Astrocyte (in vitro differentiated cells and primary cell): ENCODE measurements around the gene C19orf73. TPM values are rescaled to one million over a fixed set of nuclear protein-coding genes. Genes with fewer than 3 reads are reported as not detected.

ENCODE experiments used
- DNase-seq: peaks from one replicate; pipeline ENCODE4 v3.0.0-alpha.2; 2010; ENCODE audit warnings: low read depth
- FAIRE-seq: peaks from 2 replicates; lab custom pipeline; 2011; peaks lifted over from hg19 to GRCh38; lab: Jason Lieb, UNC
- H2AFZ ChIP-seq: 2 replicates; pipeline ENCODE4 v1.6.0; 2012; ENCODE audit warnings: low read depth, low read length, inconsistent platforms
- H3K27ac ChIP-seq: 2 replicates; pipeline ENCODE4 v1.5.1; 2011; ENCODE audit warnings: low read depth, low read length, inconsistent platforms
- H3K27me3 ChIP-seq: 2 replicates; pipeline ENCODE4 v1.6.0; 2011; ENCODE audit warnings: low read length, inconsistent platforms; ENCODE audit not compliant: insufficient read depth
- H3K36me3 ChIP-seq: 2 replicates; pipeline ENCODE4 v1.5.1; 2011; ENCODE audit warnings: low read length, inconsistent platforms; ENCODE audit not compliant: insufficient read depth
- H3K4me1 ChIP-seq: 2 replicates; pipeline ENCODE4 v1.5.1; 2011; ENCODE audit warnings: low read length, inconsistent platforms; ENCODE audit not compliant: insufficient read depth
- H3K4me2 ChIP-seq: 2 replicates; pipeline ENCODE4 v1.6.0; 2012; ENCODE audit warnings: low read length, inconsistent platforms
- H3K4me3 ChIP-seq: 2 replicates; pipeline ENCODE4 v1.5.1; 2011; ENCODE audit warnings: low read depth, mild to moderate bottlenecking, low read length, inconsistent platforms; ENCODE audit not compliant: insufficient read depth
- H3K79me2 ChIP-seq: 2 replicates; pipeline ENCODE4 v1.6.0; 2012; ENCODE audit warnings: mild to moderate bottlenecking, low read length, inconsistent platforms; ENCODE audit not compliant: insufficient read depth
- H3K9ac ChIP-seq: 2 replicates; pipeline ENCODE4 v1.6.0; 2012; ENCODE audit warnings: mild to moderate bottlenecking, low read length, inconsistent platforms
- H3K9me3 ChIP-seq: 2 replicates; pipeline ENCODE4 v1.5.1; 2012; ENCODE audit warnings: low read depth, mild to moderate bottlenecking, low read length, inconsistent platforms; ENCODE audit not compliant: insufficient read depth
- H4K20me1 ChIP-seq: 2 replicates; pipeline ENCODE4 v1.6.0; 2012; ENCODE audit warnings: low read length, inconsistent platforms; ENCODE audit not compliant: insufficient read depth
- H3K27ac Mint-ChIP-seq: one replicate; pipeline ENCODE4 v1.8.0; 2021; ENCODE audit warnings: mild to moderate bottlenecking, mixed read lengths; ENCODE audit not compliant: unreplicated experiment
- H3K27me3 Mint-ChIP-seq: one replicate; pipeline ENCODE4 v1.8.0; 2021; ENCODE audit warnings: low read depth, mixed read lengths; ENCODE audit not compliant: unreplicated experiment
- H3K36me3 Mint-ChIP-seq: one replicate; pipeline ENCODE4 v1.8.0; 2021; ENCODE audit warnings: low read depth, mixed read lengths; ENCODE audit not compliant: unreplicated experiment
- H3K4me1 Mint-ChIP-seq: one replicate; pipeline ENCODE4 v1.8.0; 2021; ENCODE audit warnings: low read depth, mixed read lengths; ENCODE audit not compliant: unreplicated experiment
- H3K4me3 Mint-ChIP-seq: one replicate; pipeline ENCODE4 v1.8.0; 2021; ENCODE audit warnings: mild to moderate bottlenecking, moderate library complexity, mixed read lengths; ENCODE audit not compliant: unreplicated experiment
- H3K9me3 Mint-ChIP-seq: one replicate; pipeline ENCODE4 v1.8.0; 2021; ENCODE audit warnings: mild to moderate bottlenecking, mixed read lengths; ENCODE audit not compliant: unreplicated experiment
- EZH2 ChIP-seq: IDR thresholded peaks from 2 replicates; pipeline ENCODE4 v1.6.1; 2012; ENCODE audit warnings: mild to moderate bottlenecking, low read length, inconsistent platforms; ENCODE audit not compliant: insufficient read depth
- total RNA-seq: library from RNA; stranded (reverse); gene quantifications from 2 replicates; pipeline ENCODE4 v1.2.1, GENCODE V29; 2021
- TF ChIP-seq, protein P1 (sequence below): IDR thresholded peaks from 2 replicates; pipeline ENCODE4 v1.5.1; 2011; ENCODE audit warnings: low read depth, mild to moderate bottlenecking, inconsistent platforms, low read length, moderate library complexity; ENCODE audit not compliant: insufficient read depth

Gene C19orf73
- total RNA-seq, 1 donor from 2014 or later: 0.73 TPM

DNA sequence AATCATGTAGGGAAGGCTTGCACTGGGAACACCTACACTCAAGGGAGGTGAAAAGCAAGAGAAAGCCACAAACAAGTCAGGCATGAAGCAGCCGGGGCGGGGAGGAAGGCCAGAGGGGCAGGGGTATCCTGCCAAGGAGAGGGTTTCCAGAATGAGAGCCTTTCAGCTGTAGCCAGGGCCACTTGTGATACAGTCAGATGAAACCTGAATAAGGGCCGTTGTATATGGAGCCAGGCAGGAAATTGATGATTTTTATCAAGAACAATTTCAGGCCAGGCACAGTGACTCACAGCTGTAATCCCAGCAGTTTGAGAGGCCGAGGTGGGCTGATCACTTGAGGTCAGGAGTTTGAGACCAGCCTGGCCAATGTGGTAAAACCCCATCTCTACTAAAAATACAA, 43.0 kb upstream of the C19orf73 start:
- Mint-ChIP-seq H3K27ac (no peak overlapping the region), H3K4me1 (no peaks in the 10 kb centered on the region)
- no peak for FAIRE-seq

DNA sequence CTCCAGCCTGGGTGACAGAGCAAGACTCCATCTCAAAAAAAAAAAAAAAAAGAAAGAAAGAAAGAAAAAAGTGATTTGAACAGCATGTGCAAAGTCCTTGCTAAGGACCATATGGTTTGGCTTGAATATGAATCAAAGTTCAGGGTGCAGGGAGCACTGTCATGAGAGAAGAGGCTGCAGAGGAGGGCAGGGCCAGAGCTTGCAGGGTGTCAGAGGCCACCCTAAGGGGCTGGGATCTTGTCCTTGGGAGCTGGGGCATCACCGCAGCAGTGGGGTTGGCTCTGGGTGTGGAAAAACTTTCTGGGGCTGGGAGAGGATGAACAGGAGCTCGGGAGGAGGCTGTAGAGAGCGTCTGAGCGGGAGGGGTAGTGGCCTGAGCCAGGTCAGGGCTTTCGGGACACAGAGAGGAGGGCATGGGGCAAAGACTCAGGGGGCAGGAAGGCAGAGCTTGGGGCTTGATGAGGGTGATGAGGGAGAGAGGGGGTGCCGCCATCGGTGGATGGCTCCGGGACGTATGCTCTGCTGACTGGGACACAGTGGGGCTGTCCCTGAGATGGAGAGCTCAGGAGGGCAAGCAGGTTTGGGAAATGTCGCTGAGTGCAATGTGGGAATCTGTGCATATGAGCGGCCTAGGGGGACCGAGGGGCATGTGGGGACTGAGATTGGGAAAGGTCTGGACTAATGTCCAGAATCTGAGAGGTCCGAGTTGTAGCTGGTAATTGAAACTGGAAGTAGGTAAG, 41.7 kb upstream of the C19orf73 start:
- Histone ChIP-seq H3K27ac (no peak overlapping the region), H3K4me2 (no peak overlapping the region), H3K79me2 (peaks cover 11% of the 10 kb centered on the region), H3K27me3 (peaks cover 4% of the 10 kb centered on the region), H3K36me3 (no peaks in the 10 kb centered on the region), H3K4me3 (no peak overlapping the region), H2AFZ (no peak overlapping the region), H4K20me1 (peaks cover 47% of the 10 kb centered on the region), H3K9me3 (no peaks in the 10 kb centered on the region), H3K9ac (no peak overlapping the region), H3K4me1 (peaks cover 24% of the 10 kb centered on the region)
- Mint-ChIP-seq H3K27ac (no peak overlapping the region), H3K36me3 (peaks cover 13% of the 10 kb centered on the region), H3K4me3 (no peak overlapping the region), H3K4me1 (no peaks in the 10 kb centered on the region), H3K9me3 (no peaks in the 10 kb centered on the region), H3K27me3 (peaks cover 7% of the 10 kb centered on the region)
- no peak for TF ChIP-seq EZH2
- TF ChIP-seq, protein P1, sequence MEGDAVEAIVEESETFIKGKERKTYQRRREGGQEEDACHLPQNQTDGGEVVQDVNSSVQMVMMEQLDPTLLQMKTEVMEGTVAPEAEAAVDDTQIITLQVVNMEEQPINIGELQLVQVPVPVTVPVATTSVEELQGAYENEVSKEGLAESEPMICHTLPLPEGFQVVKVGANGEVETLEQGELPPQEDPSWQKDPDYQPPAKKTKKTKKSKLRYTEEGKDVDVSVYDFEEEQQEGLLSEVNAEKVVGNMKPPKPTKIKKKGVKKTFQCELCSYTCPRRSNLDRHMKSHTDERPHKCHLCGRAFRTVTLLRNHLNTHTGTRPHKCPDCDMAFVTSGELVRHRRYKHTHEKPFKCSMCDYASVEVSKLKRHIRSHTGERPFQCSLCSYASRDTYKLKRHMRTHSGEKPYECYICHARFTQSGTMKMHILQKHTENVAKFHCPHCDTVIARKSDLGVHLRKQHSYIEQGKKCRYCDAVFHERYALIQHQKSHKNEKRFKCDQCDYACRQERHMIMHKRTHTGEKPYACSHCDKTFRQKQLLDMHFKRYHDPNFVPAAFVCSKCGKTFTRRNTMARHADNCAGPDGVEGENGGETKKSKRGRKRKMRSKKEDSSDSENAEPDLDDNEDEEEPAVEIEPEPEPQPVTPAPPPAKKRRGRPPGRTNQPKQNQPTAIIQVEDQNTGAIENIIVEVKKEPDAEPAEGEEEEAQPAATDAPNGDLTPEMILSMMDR: no peak
- FAIRE-seq: no peak
- no peak for DNase-seq

More for the DNA sequence above, 43.0 kb upstream of the C19orf73 start:
- Histone ChIP-seq H3K27ac (no peak overlapping the region), H3K79me2 (peaks cover 11% of the 10 kb centered on the region), H4K20me1 (peaks cover 53% of the 10 kb centered on the region), H3K4me2 (peak overlapping the region; percentile 50), H3K27me3 (peaks cover 4% of the 10 kb centered on the region), H3K4me3 (no peak overlapping the region), H3K9me3 (no peaks in the 10 kb centered on the region), H3K36me3 (no peaks in the 10 kb centered on the region), H3K4me1 (peaks cover 26% of the 10 kb centered on the region), H2AFZ (no peak overlapping the region), H3K9ac (no peak overlapping the region)
- Mint-ChIP-seq H3K4me3 (peak overlapping the region; percentile 27), H3K36me3 (peaks cover 12% of the 10 kb centered on the region), H3K27me3 (no peaks in the 10 kb centered on the region), H3K9me3 (no peaks in the 10 kb centered on the region)
- TF ChIP-seq EZH2: no peak
- TF ChIP-seq, protein P1: no peak
- DNase-seq: peak; percentile 29
